ENCODE measurements around the gene SIRT6.

GRCh38 chr19:4225885-4226284 is 43.5 kb upstream of the SIRT6 start:
- TF ChIP-seq CTCF (IDR thresholded peaks at IDR 0.05) = no peak
- no peak for TF ChIP-seq ZFX (IDR thresholded peaks at IDR 0.05; ENCODE audit: borderline replicate concordance)

Data from 22Rv1 (cell line).